ENCODE data around the gene CNGB1. TPM values are rescaled to one million over a fixed set of nuclear protein-coding genes. Genes with fewer than 3 reads are reported as not detected.

Gene CNGB1
- total and polyA plus RNA-seq, 2 of the 13 experiments (the other 11 are each of a cell fraction or from before 2014, with no cell fraction given) = 0.02 to 0.15 TPM

DNA sequence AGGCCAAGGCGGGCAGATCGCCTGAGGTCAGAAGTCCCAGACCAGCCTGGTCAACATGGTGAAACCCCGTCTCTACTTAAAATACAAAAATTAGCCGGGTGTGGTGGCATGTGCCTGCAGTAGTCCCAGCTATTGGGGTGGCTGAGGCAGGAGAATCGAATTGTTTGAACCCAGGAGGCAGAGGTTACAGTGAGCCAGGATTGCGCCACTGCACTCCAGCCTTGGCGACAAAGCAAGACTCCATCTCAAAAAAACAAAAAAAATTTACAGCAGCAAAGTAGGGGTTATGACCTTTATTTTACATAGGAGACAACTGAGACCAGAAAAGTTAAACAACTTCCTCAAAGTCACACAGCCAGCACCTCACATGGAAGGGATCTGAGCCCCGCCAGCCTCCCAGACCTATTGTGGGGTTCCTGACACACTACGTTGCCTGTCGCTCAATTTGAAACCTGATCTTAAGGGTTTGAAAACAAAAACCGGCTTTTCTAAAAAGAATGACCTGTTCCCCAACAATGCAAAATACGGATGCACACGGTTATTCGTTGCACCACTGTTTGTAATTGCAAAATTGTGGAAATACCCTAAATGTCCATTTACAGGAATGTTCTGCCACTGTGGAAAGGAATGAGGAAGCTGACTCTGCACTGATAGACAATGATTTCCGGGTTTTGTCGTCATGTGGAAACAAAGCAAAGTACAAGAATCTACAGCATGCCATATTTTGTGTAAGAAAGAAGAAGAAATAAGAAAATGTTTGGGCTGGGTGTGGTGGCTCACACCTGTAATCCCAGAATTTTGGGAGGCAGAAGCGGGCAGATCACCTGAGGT, 77.2 kb downstream of the CNGB1 start (continued):
- TF ChIP-seq HOMEZ (CRISPR knock-in tag; IDR thresholded peaks at IDR 0.05; ENCODE audit: low read depth) (peak; percentile 77), SMAD1 (CRISPR knock-in tag; IDR thresholded peaks at IDR 0.05; ENCODE audit: borderline replicate concordance, low read depth) (peak; percentile 74; the same call in 1 of the 2 replicates), ARID5B (CRISPR knock-in tag; IDR thresholded peaks at IDR 0.05) (peak; percentile 82), RORA (CRISPR knock-in tag; IDR thresholded peaks at IDR 0.05) (peak; percentile 96; the same call in 1 of the 2 replicates), E2F2 (CRISPR knock-in tag; IDR thresholded peaks at IDR 0.05; ENCODE audit: borderline replicate concordance) (0 out of 2 replicates have a peak, but pooled peaks have one; percentile 40), RBM39 (IDR thresholded peaks at IDR 0.05; ENCODE audit: low read depth, low read length, poor library complexity, severe bottlenecking) (no peak), SNAI1 (CRISPR knock-in tag; IDR thresholded peaks at IDR 0.05; ENCODE audit: borderline replicate concordance) (no peak), ZNF253 (CRISPR knock-in tag; IDR thresholded peaks at IDR 0.05; ENCODE audit: borderline replicate concordance) (no peak), SMAD9 (CRISPR knock-in tag; IDR thresholded peaks at IDR 0.05) (0 out of 2 replicates have a peak, but pooled peaks have one; percentile 9), ZNF670 (CRISPR knock-in tag; IDR thresholded peaks at IDR 0.05; ENCODE audit: borderline replicate concordance) (peak; percentile 31; the same call in 1 of the 2 replicates), FOXP1 (IDR thresholded peaks at IDR 0.05) (no peak), FOXP1 (CRISPR knock-in tag; IDR thresholded peaks at IDR 0.05) (peak; percentile 76), NFIC (IDR thresholded peaks at IDR 0.05; ENCODE audit: low read length) (peak; percentile 69), ZNF576 (CRISPR knock-in tag; IDR thresholded peaks at IDR 0.05) (0 out of 2 replicates have a peak, but pooled peaks have one; percentile 37)
- TF ChIP-seq, protein P1, sequence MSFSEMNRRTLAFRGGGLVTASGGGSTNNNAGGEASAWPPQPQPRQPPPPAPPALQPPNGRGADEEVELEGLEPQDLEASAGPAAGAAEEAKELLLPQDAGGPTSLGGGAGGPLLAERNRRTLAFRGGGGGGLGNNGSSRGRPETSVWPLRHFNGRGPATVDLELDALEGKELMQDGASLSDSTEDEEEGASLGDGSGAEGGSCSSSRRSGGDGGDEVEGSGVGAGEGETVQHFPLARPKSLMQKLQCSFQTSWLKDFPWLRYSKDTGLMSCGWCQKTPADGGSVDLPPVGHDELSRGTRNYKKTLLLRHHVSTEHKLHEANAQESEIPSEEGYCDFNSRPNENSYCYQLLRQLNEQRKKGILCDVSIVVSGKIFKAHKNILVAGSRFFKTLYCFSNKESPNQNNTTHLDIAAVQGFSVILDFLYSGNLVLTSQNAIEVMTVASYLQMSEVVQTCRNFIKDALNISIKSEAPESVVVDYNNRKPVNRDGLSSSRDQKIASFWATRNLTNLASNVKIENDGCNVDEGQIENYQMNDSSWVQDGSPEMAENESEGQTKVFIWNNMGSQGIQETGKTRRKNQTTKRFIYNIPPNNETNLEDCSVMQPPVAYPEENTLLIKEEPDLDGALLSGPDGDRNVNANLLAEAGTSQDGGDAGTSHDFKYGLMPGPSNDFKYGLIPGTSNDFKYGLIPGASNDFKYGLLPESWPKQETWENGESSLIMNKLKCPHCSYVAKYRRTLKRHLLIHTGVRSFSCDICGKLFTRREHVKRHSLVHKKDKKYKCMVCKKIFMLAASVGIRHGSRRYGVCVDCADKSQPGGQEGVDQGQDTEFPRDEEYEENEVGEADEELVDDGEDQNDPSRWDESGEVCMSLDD (CRISPR knock-in tag; IDR thresholded peaks at IDR 0.05; ENCODE audit: borderline replicate concordance) = peak; percentile 55; the same call in 1 of the 2 replicates
- TF ChIP-seq, protein P2, sequence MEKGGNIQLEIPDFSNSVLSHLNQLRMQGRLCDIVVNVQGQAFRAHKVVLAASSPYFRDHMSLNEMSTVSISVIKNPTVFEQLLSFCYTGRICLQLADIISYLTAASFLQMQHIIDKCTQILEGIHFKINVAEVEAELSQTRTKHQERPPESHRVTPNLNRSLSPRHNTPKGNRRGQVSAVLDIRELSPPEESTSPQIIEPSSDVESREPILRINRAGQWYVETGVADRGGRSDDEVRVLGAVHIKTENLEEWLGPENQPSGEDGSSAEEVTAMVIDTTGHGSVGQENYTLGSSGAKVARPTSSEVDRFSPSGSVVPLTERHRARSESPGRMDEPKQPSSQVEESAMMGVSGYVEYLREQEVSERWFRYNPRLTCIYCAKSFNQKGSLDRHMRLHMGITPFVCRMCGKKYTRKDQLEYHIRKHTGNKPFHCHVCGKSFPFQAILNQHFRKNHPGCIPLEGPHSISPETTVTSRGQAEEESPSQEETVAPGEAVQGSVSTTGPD (CRISPR knock-in tag; IDR thresholded peaks at IDR 0.05) = no peak

All from HepG2 (cell line).